Neural crest cell (in vitro differentiated cells): ENCODE data around the gene ADCK2. TPM values are rescaled to one million over a fixed set of nuclear protein-coding genes. Genes with fewer than 3 reads are reported as not detected.

Source experiments
- DNase-seq: peaks from one replicate; pipeline ENCODE4 v3.0.0; 2021; ENCODE audit warnings: low read depth, mixed read lengths, low spot score
- H3K27ac Mint-ChIP-seq: one replicate; pipeline ENCODE4 v1.8.0; 2021; ENCODE audit warnings: mild to moderate bottlenecking, mixed read lengths; ENCODE audit not compliant: unreplicated experiment
- H3K27me3 Mint-ChIP-seq: 2 replicates; pipeline ENCODE4 v1.8.0; 2021; ENCODE audit warnings: low read depth, mild to moderate bottlenecking, mixed read lengths
- H3K36me3 Mint-ChIP-seq: 2 replicates; pipeline ENCODE4 v1.8.0; 2021; ENCODE audit warnings: low read depth, mild to moderate bottlenecking, mixed read lengths
- H3K4me1 Mint-ChIP-seq: 2 replicates; pipeline ENCODE4 v1.8.0; 2021; ENCODE audit warnings: mixed read lengths
- H3K4me3 Mint-ChIP-seq: one replicate; pipeline ENCODE4 v1.8.0; 2021; ENCODE audit warnings: mild to moderate bottlenecking, mixed read lengths
- H3K9me3 Mint-ChIP-seq: 2 replicates; pipeline ENCODE4 v1.8.0; 2021; ENCODE audit warnings: mixed read lengths
- CTCF ChIP-seq: fragments of 200-600 bp; sonication (generic); conservative IDR thresholded peaks from 2 replicates; pipeline ENCODE4 v1.5.0; 2021; ENCODE audit warnings: antibody characterized with exemption, mild to moderate bottlenecking
- total RNA-seq: library from RNA; stranded (reverse); gene quantifications from 2 replicates; pipeline ENCODE4 v1.2.1, GENCODE V29; 2021

ADCK2 gene
- total RNA-seq, 1 donor from 2014 or later = 14.2 TPM

GRCh38 chr7:140650367-140650766 is 22.4 kb upstream of the ADCK2 start:
- no peak overlapping the region for H3K4me3 Mint-ChIP-seq
- DNase-seq = no peak
- no peak for TF ChIP-seq CTCF
- H3K27ac Mint-ChIP-seq = no peak overlapping the region
- H3K36me3 Mint-ChIP-seq = no peaks in the 10 kb centered on the region
- H3K4me1 Mint-ChIP-seq = peaks cover 17% of the 10 kb centered on the region
- no peaks in the 10 kb centered on the region for H3K27me3 Mint-ChIP-seq
- H3K9me3 Mint-ChIP-seq = no peaks in the 10 kb centered on the region

DNA sequence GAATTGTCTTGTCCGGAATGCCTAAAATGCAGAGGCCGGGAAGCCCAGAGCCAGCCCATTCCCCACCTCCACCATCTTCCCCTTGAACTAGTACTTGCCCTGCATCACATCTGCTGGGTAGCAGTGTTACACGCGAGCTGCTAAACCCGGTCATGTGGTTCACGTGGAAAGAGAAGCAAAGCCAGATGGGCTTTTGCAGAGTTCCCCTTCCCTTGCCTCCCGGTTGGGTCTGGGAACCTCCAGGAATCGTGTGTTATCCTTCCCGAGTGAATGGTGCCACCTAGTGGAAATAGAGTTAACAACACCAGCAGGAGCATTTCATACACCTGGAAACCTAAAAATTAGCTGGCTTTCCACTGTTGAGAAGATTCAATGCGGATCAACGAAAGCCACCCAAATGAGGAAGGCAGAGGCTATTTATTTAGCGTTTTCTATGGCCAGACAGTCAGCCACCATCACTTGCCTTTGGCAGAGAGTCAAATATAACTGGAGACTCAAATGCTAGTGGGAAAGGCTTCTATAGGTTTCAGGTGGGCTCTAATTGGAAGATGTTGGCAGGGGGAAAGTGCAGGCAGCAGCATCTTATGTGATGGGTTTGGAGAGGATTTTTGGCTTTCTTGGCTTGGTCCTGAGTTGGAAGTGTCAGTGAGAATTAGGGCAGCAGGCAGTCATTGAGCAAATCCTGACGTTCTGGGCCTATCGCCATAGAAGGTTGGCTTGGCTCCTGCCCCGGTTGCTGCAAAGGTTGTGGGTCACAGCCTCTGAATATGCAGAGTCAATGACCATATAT is 19.2 kb upstream of the ADCK2 start:
- no peaks in the 10 kb centered on the region for H3K27me3 Mint-ChIP-seq
- H3K27ac Mint-ChIP-seq = peak overlapping the region; percentile 80
- TF ChIP-seq CTCF = peak; percentile 94

GRCh38 chr7:140654109-140654387 is 18.7 kb upstream of the ADCK2 start:
- no peak overlapping the region for H3K27ac Mint-ChIP-seq
- H3K4me3 Mint-ChIP-seq = no peak overlapping the region
- no peak for TF ChIP-seq CTCF
- no peaks in the 10 kb centered on the region for H3K36me3 Mint-ChIP-seq
- H3K27me3 Mint-ChIP-seq = no peaks in the 10 kb centered on the region
- no peaks in the 10 kb centered on the region for H3K9me3 Mint-ChIP-seq
- peaks cover 7% of the 10 kb centered on the region for H3K4me1 Mint-ChIP-seq
- no peak for DNase-seq

More for the DNA sequence above, 19.2 kb upstream of the ADCK2 start:
- peaks cover 7% of the 10 kb centered on the region for H3K4me1 Mint-ChIP-seq
- peak; percentile 65 for DNase-seq
- no peak overlapping the region for H3K4me3 Mint-ChIP-seq
- no peaks in the 10 kb centered on the region for H3K9me3 Mint-ChIP-seq
- H3K36me3 Mint-ChIP-seq = no peaks in the 10 kb centered on the region

DNA sequence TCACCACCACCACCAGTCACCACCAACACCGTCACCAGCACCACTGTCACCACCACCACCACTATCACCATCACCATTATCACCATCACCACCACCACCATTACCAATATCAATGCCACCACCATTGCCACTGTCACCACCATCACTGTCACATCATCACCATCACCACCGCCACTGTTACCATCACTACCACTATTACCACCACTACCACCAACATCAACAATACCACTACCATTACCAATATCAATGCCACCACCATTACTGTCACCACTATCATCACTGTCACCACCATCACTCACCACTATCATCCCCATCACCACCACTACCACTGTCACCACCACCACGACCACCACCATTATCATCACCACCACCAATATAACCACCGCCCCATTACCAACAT is 18.1 kb upstream of the ADCK2 start:
- H3K27ac Mint-ChIP-seq = no peak overlapping the region
- no peaks in the 10 kb centered on the region for H3K36me3 Mint-ChIP-seq
- no peak overlapping the region for H3K4me3 Mint-ChIP-seq
- no peak for TF ChIP-seq CTCF
- no peaks in the 10 kb centered on the region for H3K9me3 Mint-ChIP-seq
- DNase-seq = no peak
- H3K27me3 Mint-ChIP-seq = no peaks in the 10 kb centered on the region
- peaks cover 7% of the 10 kb centered on the region for H3K4me1 Mint-ChIP-seq

- Mint-ChIP-seq H3K4me3 (no peak overlapping the region), H3K4me1 (peaks cover 4% of the 10 kb centered on the region), H3K36me3 (no peaks in the 10 kb centered on the region), H3K9me3 (no peaks in the 10 kb centered on the region), H3K27me3 (no peaks in the 10 kb centered on the region), H3K27ac (no peak overlapping the region)
- no peak for DNase-seq
- TF ChIP-seq CTCF = no peak
These were observed 17.0 kb upstream of the ADCK2 start for GRCh38 chr7:140655511-140656408.
